ENCODE results near the gene SWT1. TPM values are rescaled to one million over a fixed set of nuclear protein-coding genes. Genes with fewer than 3 reads are reported as not detected.
"Not testable (repeated sequence)": the region's sequence is repeated elsewhere in the genome, so short reads cannot be mapped to it uniquely, and the experiment has no call there.

SWT1 gene
- total RNA-seq, 2 donors from 2014 or later, result 5.9 to 6.1 TPM

GRCh38 chr1:185238447-185238846 is 81.5 kb downstream of the SWT1 start:
- ATAC-seq (replicated peaks in 1 of 2) (no peak), DNase-seq (no peak)
- Mint-ChIP-seq H3K36me3 (ENCODE audit: insufficient read depth in 2 of 2) (no peaks in the 10 kb centered on the region), H3K9me3 (peaks cover 0 to 2% of the 10 kb centered on the region in 2 donors), H3K27ac (no peak overlapping the region), H3K4me3 (no peak overlapping the region), H3K4me1 (ENCODE audit: low read depth) (peaks cover 26% of the 10 kb centered on the region), H3K27me3 (ENCODE audit: low read depth) (no peaks in the 10 kb centered on the region)

GRCh38 chr1:185239861-185240260 is 82.9 kb downstream of the SWT1 start:
- Mint-ChIP-seq H3K4me1 (ENCODE audit: low read depth) (peaks cover 33% of the 10 kb centered on the region), H3K4me3 (peak overlapping the region in 1 of 2 donors; percentile 22), H3K27me3 (ENCODE audit: low read depth) (no peaks in the 10 kb centered on the region), H3K9me3 (peaks cover 0 to 2% of the 10 kb centered on the region in 2 donors), H3K27ac (no peak overlapping the region), H3K36me3 (ENCODE audit: insufficient read depth in 2 of 2) (no peaks in the 10 kb centered on the region)
- ATAC-seq (replicated peaks in 1 of 2) (no peak), DNase-seq (no peak)

- peaks cover 0 to 2% of the 10 kb centered on the region in 2 donors for H3K9me3 Mint-ChIP-seq
- H3K4me1 Mint-ChIP-seq (ENCODE audit: low read depth), result peaks cover 33% of the 10 kb centered on the region
- no peak for ATAC-seq (replicated peaks in 1 of 2)
- DNase-seq, result no peak
- no peaks in the 10 kb centered on the region for H3K36me3 Mint-ChIP-seq (ENCODE audit: insufficient read depth in 2 of 2)
- H3K27me3 Mint-ChIP-seq (ENCODE audit: low read depth), result no peaks in the 10 kb centered on the region
- peak overlapping the region in 1 of 2 donors; percentile 51 for H3K4me3 Mint-ChIP-seq
- H3K27ac Mint-ChIP-seq, result no peak overlapping the region
These were observed 84.2 kb downstream of the SWT1 start for GRCh38 chr1:185241127-185241526.

GRCh38 chr1:185244015-185244747 is 87.2 kb downstream of the SWT1 start:
- H3K36me3 Mint-ChIP-seq (ENCODE audit: insufficient read depth in 2 of 2), result no peaks in the 10 kb centered on the region
- H3K4me1 Mint-ChIP-seq (ENCODE audit: low read depth), result peaks cover 30% of the 10 kb centered on the region
- no peak overlapping the region for H3K27ac Mint-ChIP-seq
- no peak overlapping the region for H3K4me3 Mint-ChIP-seq
- ATAC-seq (replicated peaks in 1 of 2), result peak; percentile 100
- no peaks in the 10 kb centered on the region for H3K9me3 Mint-ChIP-seq
- DNase-seq, result peak; percentile 56 to 72
- H3K27me3 Mint-ChIP-seq (ENCODE audit: low read depth), result no peaks in the 10 kb centered on the region

- Mint-ChIP-seq H3K4me3 (no peak overlapping the region), H3K4me1 (ENCODE audit: low read depth) (peaks cover 18% of the 10 kb centered on the region), H3K9me3 (no peaks in the 10 kb centered on the region), H3K27me3 (ENCODE audit: low read depth) (no peaks in the 10 kb centered on the region), H3K27ac (no peak overlapping the region), H3K36me3 (ENCODE audit: insufficient read depth in 2 of 2) (no peaks in the 10 kb centered on the region)
- DNase-seq (no peak), ATAC-seq (replicated peaks in 1 of 2) (no peak)
These were observed 88.5 kb downstream of the SWT1 start for GRCh38 chr1:185245466-185245865.

- H3K9me3 Mint-ChIP-seq, result no peaks in the 10 kb centered on the region
- H3K27me3 Mint-ChIP-seq (ENCODE audit: low read depth), result no peaks in the 10 kb centered on the region
- peaks cover 0 to 2% of the 10 kb centered on the region in 2 donors for H3K36me3 Mint-ChIP-seq (ENCODE audit: insufficient read depth in 2 of 2)
- no peak overlapping the region for H3K27ac Mint-ChIP-seq
- H3K4me1 Mint-ChIP-seq (ENCODE audit: low read depth), result peaks cover 7% of the 10 kb centered on the region
- no peak overlapping the region for H3K4me3 Mint-ChIP-seq
- ATAC-seq (replicated peaks in 1 of 2) (no peak), DNase-seq (no peak)
These were observed 92.6 kb downstream of the SWT1 start for GRCh38 chr1:185249563-185249962.

- H3K9me3 Mint-ChIP-seq, result peaks cover 0 to 2% of the 10 kb centered on the region in 2 donors
- H3K36me3 Mint-ChIP-seq (ENCODE audit: insufficient read depth in 2 of 2), result peaks cover 2 to 3% of the 10 kb centered on the region in 2 donors
- H3K4me1 Mint-ChIP-seq (ENCODE audit: low read depth), result peaks cover 6% of the 10 kb centered on the region
- no peak overlapping the region for H3K4me3 Mint-ChIP-seq
- ATAC-seq (replicated peaks in 1 of 2), result no peak
- H3K27ac Mint-ChIP-seq, result no peak overlapping the region
- DNase-seq, result no peak
- no peaks in the 10 kb centered on the region for H3K27me3 Mint-ChIP-seq (ENCODE audit: low read depth)
These were observed 93.1 kb downstream of the SWT1 start for GRCh38 chr1:185250063-185250462.

- H3K27me3 Mint-ChIP-seq (ENCODE audit: low read depth); DNase-seq; H3K4me3 Mint-ChIP-seq; ATAC-seq (replicated peaks in 1 of 2); H3K27ac Mint-ChIP-seq; H3K36me3 Mint-ChIP-seq (ENCODE audit: insufficient read depth in 2 of 2); H3K4me1 Mint-ChIP-seq (ENCODE audit: low read depth); H3K9me3 Mint-ChIP-seq: not testable (repeated sequence)
These were observed 95.0 kb downstream of the SWT1 start for GRCh38 chr1:185251928-185252327.

GRCh38 chr1:185252404-185252803 is 95.4 kb downstream of the SWT1 start:
- H3K27me3 Mint-ChIP-seq (ENCODE audit: low read depth); H3K9me3 Mint-ChIP-seq; DNase-seq; H3K27ac Mint-ChIP-seq; ATAC-seq (replicated peaks in 1 of 2); H3K36me3 Mint-ChIP-seq (ENCODE audit: insufficient read depth in 2 of 2); H3K4me3 Mint-ChIP-seq; H3K4me1 Mint-ChIP-seq (ENCODE audit: low read depth): not testable (repeated sequence)

- H3K27ac Mint-ChIP-seq; H3K9me3 Mint-ChIP-seq; H3K36me3 Mint-ChIP-seq (ENCODE audit: insufficient read depth in 2 of 2); H3K4me3 Mint-ChIP-seq; H3K27me3 Mint-ChIP-seq (ENCODE audit: low read depth); DNase-seq; ATAC-seq (replicated peaks in 1 of 2): not testable (repeated sequence)
- H3K4me1 Mint-ChIP-seq (ENCODE audit: low read depth), result peaks cover 13% of the 10 kb centered on the region
These were observed 98.6 kb downstream of the SWT1 start for GRCh38 chr1:185255595-185255994.

GRCh38 chr1:185257116-185257949 is 100.4 kb downstream of the SWT1 start:
- ATAC-seq (replicated peaks in 1 of 2), result not testable (repeated sequence)

GRCh38 chr1:185257950-185258208 is 100.9 kb downstream of the SWT1 start:
- H3K27ac Mint-ChIP-seq, result peak overlapping the region; percentile 70
- H3K27me3 Mint-ChIP-seq (ENCODE audit: low read depth), result no peaks in the 10 kb centered on the region

More at GRCh38 chr1:185257116-185257949, 100.4 kb downstream of the SWT1 start:
- DNase-seq; H3K36me3 Mint-ChIP-seq (ENCODE audit: insufficient read depth in 2 of 2); H3K27me3 Mint-ChIP-seq (ENCODE audit: low read depth); H3K9me3 Mint-ChIP-seq: not testable (repeated sequence)
- Mint-ChIP-seq H3K27ac (peak overlapping the region; percentile 70), H3K4me3 (peak overlapping the region; percentile 57 to 58), H3K4me1 (ENCODE audit: low read depth) (peaks cover 13% of the 10 kb centered on the region)

GRCh38 chr1:185258676-185259075 is 101.7 kb downstream of the SWT1 start:
- no peak for ATAC-seq (replicated peaks in 1 of 2)
- Mint-ChIP-seq H3K9me3 (peaks cover 0 to 4% of the 10 kb centered on the region in 2 donors), H3K27me3 (ENCODE audit: low read depth) (no peaks in the 10 kb centered on the region), H3K4me1 (ENCODE audit: low read depth) (peaks cover 13% of the 10 kb centered on the region), H3K36me3 (ENCODE audit: insufficient read depth in 2 of 2) (peaks cover 2 to 6% of the 10 kb centered on the region in 2 donors), H3K27ac (peak overlapping the region; percentile 81), H3K4me3 (no peak overlapping the region)
- no peak for DNase-seq

More at GRCh38 chr1:185257950-185258208, 100.9 kb downstream of the SWT1 start:
- Mint-ChIP-seq H3K36me3 (ENCODE audit: insufficient read depth in 2 of 2) (peaks cover 2 to 7% of the 10 kb centered on the region in 2 donors), H3K9me3 (peaks cover 0 to 4% of the 10 kb centered on the region in 2 donors), H3K4me3 (peak overlapping the region; percentile 57 to 58), H3K4me1 (ENCODE audit: low read depth) (peaks cover 13% of the 10 kb centered on the region)
- DNase-seq (no peak), ATAC-seq (replicated peaks in 1 of 2) (no peak)

Measured in activated T-cell treated with anti-CD3 and anti-CD28 coated beads, Interleukin-2, amount 50 U/mL, for 72 hours (primary cell).